GM23338 (cell line): ENCODE measurements around the gene ZNF513. TPM values are rescaled to one million over a fixed set of nuclear protein-coding genes. Genes with fewer than 3 reads are reported as not detected.
"Not testable (repeated sequence)": the region's sequence is repeated elsewhere in the genome, so short reads cannot be mapped to it uniquely, and the experiment has no call there.

Experiments
- ATAC-seq: fragments of 200-7000 bp; cut with Tn5 transposase; 3 replicates; pipeline ENCODE4 v1.9.1; 2020
- DNase-seq: peaks from one replicate; pipeline ENCODE4 v3.0.0-alpha.2; 2015; ENCODE audit warnings: low spot score
- H2AFZ ChIP-seq: fragments of 200-600 bp; sonication (generic); 2 replicates; pipeline ENCODE4 v1.8.0; 2016; ENCODE audit warnings: antibody characterized with exemption, mild to moderate bottlenecking, moderate library complexity
- H3F3A ChIP-seq: fragments of 200-600 bp; sonication (generic); replicated peaks from 2 replicates; pipeline ENCODE4 v1.8.0; 2017; ENCODE audit warnings: antibody characterized with exemption, mixed run types, low read depth
- H3K27ac ChIP-seq: fragments of 200-600 bp; sonication (generic); 2 replicates; pipeline ENCODE4 v1.6.1; 2016; ENCODE audit warnings: low read depth
- H3K27me3 ChIP-seq: fragments of 200-600 bp; sonication (generic); 2 replicates; pipeline ENCODE4 v1.8.0; 2016; ENCODE audit warnings: mild to moderate bottlenecking, mixed run types, moderate library complexity; ENCODE audit not compliant: insufficient read depth
- H3K36me3 ChIP-seq: fragments of 200-600 bp; sonication (generic); 2 replicates; pipeline ENCODE4 v1.8.0; 2016; ENCODE audit warnings: mild to moderate bottlenecking; ENCODE audit not compliant: insufficient read depth
- H3K4me1 ChIP-seq: fragments of 200-600 bp; sonication (generic); 2 replicates; pipeline ENCODE4 v1.8.0; 2016; ENCODE audit warnings: mild to moderate bottlenecking, moderate library complexity; ENCODE audit not compliant: insufficient read depth
- H3K4me2 ChIP-seq: fragments of 200-600 bp; sonication (generic); 2 replicates; pipeline ENCODE4 v1.7.1; 2017; ENCODE audit warnings: mixed run types
- H3K4me3 ChIP-seq: fragments of 200-600 bp; sonication (generic); 2 replicates; pipeline ENCODE4 v1.6.1; 2016; ENCODE audit warnings: mixed run types
- H3K79me2 ChIP-seq: fragments of 200-600 bp; sonication (generic); replicated peaks from 2 replicates; pipeline ENCODE4 v1.8.0; 2017; ENCODE audit warnings: mild to moderate bottlenecking; ENCODE audit not compliant: insufficient read depth
- H3K9me2 ChIP-seq: fragments of 200-600 bp; sonication (generic); 2 replicates; pipeline ENCODE4 v1.8.0; 2017; ENCODE audit not compliant: insufficient read depth
- H4K20me1 ChIP-seq: fragments of 200-600 bp; sonication (generic); replicated peaks from 2 replicates; pipeline ENCODE4 v1.8.0; 2017; ENCODE audit warnings: mild to moderate bottlenecking; ENCODE audit not compliant: insufficient read depth
- H3K27ac Mint-ChIP-seq: 2 replicates; pipeline ENCODE4 v1.8.0; 2020; ENCODE audit warnings: inconsistent platforms, mild to moderate bottlenecking, moderate library complexity, mixed read lengths
- H3K27me3 Mint-ChIP-seq: 3 replicates; pipeline ENCODE4 v1.8.0; 2022; ENCODE audit warnings: low read depth, mild to moderate bottlenecking, moderate library complexity, mixed read lengths, inconsistent platforms; ENCODE audit not compliant: insufficient read depth, poor library complexity
- H3K36me3 Mint-ChIP-seq: 3 replicates; pipeline ENCODE4 v1.8.0; 2021; ENCODE audit warnings: low read depth, mild to moderate bottlenecking, inconsistent platforms, moderate library complexity, mixed read lengths
- H3K4me1 Mint-ChIP-seq: 3 replicates; pipeline ENCODE4 v1.8.0; 2020; ENCODE audit warnings: mild to moderate bottlenecking, inconsistent platforms, mixed read lengths
- H3K4me3 Mint-ChIP-seq: 3 replicates; pipeline ENCODE4 v1.8.0; 2021; ENCODE audit warnings: moderate library complexity, mild to moderate bottlenecking, inconsistent platforms, mixed read lengths
- H3K9me3 Mint-ChIP-seq: 3 replicates; pipeline ENCODE4 v1.8.0; 2020; ENCODE audit warnings: moderate library complexity, mild to moderate bottlenecking, inconsistent platforms, mixed read lengths
- CREB1 ChIP-seq: fragments of 250-450 bp; sonication (Bioruptor Pico); IDR thresholded peaks from 2 replicates; pipeline ENCODE4 v1.5.0; 2020; ENCODE audit warnings: low read depth, mild to moderate bottlenecking, moderate library complexity
- NANOG ChIP-seq: IDR thresholded peaks from 2 replicates; pipeline ENCODE4 v1.6.1; 2016; ENCODE audit warnings: antibody characterized with exemption, borderline replicate concordance
- POLR2AphosphoS5 ChIP-seq: IDR thresholded peaks from 2 replicates; pipeline ENCODE4 v1.6.1; 2016; ENCODE audit warnings: antibody characterized with exemption, low read depth
- ZNF462 ChIP-seq: fragments of 250-450 bp; sonication (Bioruptor Pico); IDR thresholded peaks from 2 replicates; pipeline ENCODE4 v1.5.0; 2020; ENCODE audit warnings: mild to moderate bottlenecking, moderate library complexity
- polyA plus RNA-seq: library from polyadenylated mRNA; unstranded; fragments of >200 nt; fragmentation: Nextera tagmentation; extraction: Ambion mirVana; gene quantifications from 2 replicates; pipeline ENCODE4 v1.2.1, GENCODE V29; 2016
- total RNA-seq: library from RNA; depleted of rRNA; stranded (reverse); fragments of >200 nt; shearing (Covaris generic); gene quantifications from 2 replicates; pipeline ENCODE4 v1.2.3, GENCODE V29; 2014

ZNF513 gene
- total and polyA plus RNA-seq, 2 experiments from 2014 or later: 10.4 to 13.2 TPM

GRCh38 chr2:27427863-27428212 lies 47.3 kb upstream of the ZNF513 start:
- Histone ChIP-seq H3K79me2 (peaks cover 38% of the 10 kb centered on the region), H3K36me3 (no peaks in the 10 kb centered on the region), H4K20me1 (peaks cover 22% of the 10 kb centered on the region), H2AFZ (peak overlapping the region; percentile 75), H3F3A (0 out of 2 replicates have a peak, but pooled peaks cover 7% of the 10 kb centered on the region), H3K4me2 (peak overlapping the region; percentile 90), H3K4me3 (peak overlapping the region; percentile 98), H3K4me1 (peaks cover 9% of the 10 kb centered on the region), H3K9me2 (no peaks in the 10 kb centered on the region), H3K27me3 (no peaks in the 10 kb centered on the region), H3K27ac (peak overlapping the region; percentile 93)
- Mint-ChIP-seq H3K27me3 (no peaks in the 10 kb centered on the region), H3K9me3 (no peaks in the 10 kb centered on the region), H3K4me1 (peaks cover 23% of the 10 kb centered on the region), H3K4me3 (peak overlapping the region; percentile 89), H3K36me3 (no peaks in the 10 kb centered on the region), H3K27ac (no peak overlapping the region)
- ATAC-seq (no peak), DNase-seq (no peak)
- no peak for TF ChIP-seq POLR2AphosphoS5

- not testable (repeated sequence) for H3K27ac ChIP-seq, H3K9me3 Mint-ChIP-seq, H3K4me1 ChIP-seq, H3F3A ChIP-seq, H3K9me2 ChIP-seq, H3K36me3 ChIP-seq, H3K4me2 ChIP-seq, H3K4me3 ChIP-seq, H3K36me3 Mint-ChIP-seq, H3K27ac Mint-ChIP-seq, H3K27me3 Mint-ChIP-seq, DNase-seq, H3K4me3 Mint-ChIP-seq, H4K20me1 ChIP-seq, H2AFZ ChIP-seq, H3K27me3 ChIP-seq, ATAC-seq
- peaks cover 16% of the 10 kb centered on the region for H3K4me1 Mint-ChIP-seq
- peaks cover 10% of the 10 kb centered on the region for H3K79me2 ChIP-seq
Observed at GRCh38 chr2:27425039-27425438, 44.5 kb upstream of the ZNF513 start.

- Histone ChIP-seq H3F3A (0 out of 2 replicates have a peak, but pooled peaks cover 2% of the 10 kb centered on the region), H3K9me2 (no peaks in the 10 kb centered on the region), H3K27me3 (no peaks in the 10 kb centered on the region), H3K36me3 (no peaks in the 10 kb centered on the region), H3K27ac (no peak overlapping the region), H3K79me2 (no peaks in the 10 kb centered on the region), H3K4me1 (no peaks in the 10 kb centered on the region), H3K4me2 (no peak overlapping the region), H4K20me1 (no peaks in the 10 kb centered on the region), H3K4me3 (no peak overlapping the region), H2AFZ (no peak overlapping the region)
- H3K4me3 Mint-ChIP-seq: no peak overlapping the region
- H3K27me3 Mint-ChIP-seq: no peaks in the 10 kb centered on the region
- TF ChIP-seq CREB1 (CRISPR knock-in tag): no peak
- no peak for TF ChIP-seq ZNF462 (CRISPR knock-in tag)
- no peak for TF ChIP-seq NANOG
- no peak for TF ChIP-seq POLR2AphosphoS5
- H3K9me3 Mint-ChIP-seq: no peaks in the 10 kb centered on the region
- H3K36me3 Mint-ChIP-seq: no peaks in the 10 kb centered on the region
- peaks cover 7% of the 10 kb centered on the region for H3K4me1 Mint-ChIP-seq
- DNase-seq (no peak), ATAC-seq (no peak)
- no peak overlapping the region for H3K27ac Mint-ChIP-seq
Observed at GRCh38 chr2:27422958-27423357, 42.4 kb upstream of the ZNF513 start.
